ENCODE data around the gene GRIN2B.

Gene GRIN2B

DNA sequence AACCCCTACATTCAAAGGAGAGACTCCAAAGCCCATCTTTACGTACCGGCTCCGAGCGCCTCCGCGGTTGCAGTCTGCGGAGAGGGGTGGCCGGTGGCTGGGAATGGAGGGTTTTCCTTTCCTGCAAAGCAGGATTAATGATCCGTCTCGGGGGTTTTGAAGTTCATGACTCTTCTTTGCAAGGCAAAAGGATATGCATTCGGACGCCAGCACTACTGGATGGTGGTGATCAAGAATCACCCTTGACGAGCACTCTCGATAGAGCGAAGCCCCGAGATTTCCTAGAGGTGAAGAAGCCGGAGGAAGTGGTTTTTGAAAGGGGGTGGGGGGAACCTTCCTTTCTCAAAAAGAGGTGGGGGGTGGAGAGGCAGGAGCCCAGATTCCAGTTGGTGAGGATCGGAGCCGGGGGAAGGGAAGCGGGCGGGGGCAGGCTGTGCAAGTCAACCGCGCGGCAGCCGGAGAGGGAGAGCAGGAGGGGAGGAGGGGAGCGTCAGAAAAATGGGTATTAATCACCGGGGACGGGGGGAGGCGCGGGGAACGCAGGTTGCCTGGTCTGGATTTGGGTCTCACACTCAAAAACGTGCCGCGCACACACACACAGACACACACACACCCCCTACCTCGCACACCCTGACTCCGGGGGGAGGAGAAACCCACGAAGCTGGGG is at the start of gene GRIN2B:
Gene GRIN2B (minus strand): TSS at position 307 of the 667 bp plus-strand sequence. CDS start 115,394 bp downstream, outside the sequence.
- no peak for DNase-seq

DNA sequence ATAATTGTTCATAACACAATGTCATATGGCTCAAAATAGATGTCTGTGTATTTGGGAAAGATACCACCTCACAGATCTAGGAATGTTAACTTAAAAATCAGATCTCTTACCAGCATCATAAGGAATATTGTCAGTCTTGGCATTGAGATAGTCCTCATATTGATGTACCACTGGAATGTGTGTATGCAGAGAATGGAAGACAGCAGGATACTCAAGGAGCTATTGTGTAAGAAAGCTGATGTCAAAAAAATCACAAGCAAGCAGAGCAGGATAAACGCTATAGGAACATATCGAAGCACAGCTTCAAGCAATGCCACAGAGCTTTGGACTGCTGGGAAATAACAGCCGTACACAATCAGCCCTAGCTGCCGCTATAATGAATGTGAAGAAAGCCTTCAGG is 45.1 kb upstream of the GRIN2B start:
- no peak for DNase-seq

DNA sequence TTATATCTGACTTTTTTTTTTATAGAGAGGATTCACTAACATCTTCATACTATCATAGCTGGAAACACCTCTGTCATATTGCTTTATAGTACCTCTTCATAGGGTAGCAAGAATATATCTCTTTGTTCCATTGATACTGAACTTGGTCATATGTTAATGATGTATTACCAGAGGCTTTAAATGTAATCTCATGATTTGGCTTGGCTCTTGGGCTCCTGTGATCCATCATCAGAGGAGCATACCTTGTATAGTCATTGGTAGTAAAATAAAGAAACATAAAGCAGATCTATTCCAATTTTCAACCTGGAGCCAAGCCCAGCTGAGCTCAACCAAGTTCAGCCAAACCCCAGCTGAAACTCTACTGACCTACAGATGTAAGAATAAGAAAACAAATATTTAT is 43.2 kb upstream of the GRIN2B start:
- no peak for DNase-seq

DNA sequence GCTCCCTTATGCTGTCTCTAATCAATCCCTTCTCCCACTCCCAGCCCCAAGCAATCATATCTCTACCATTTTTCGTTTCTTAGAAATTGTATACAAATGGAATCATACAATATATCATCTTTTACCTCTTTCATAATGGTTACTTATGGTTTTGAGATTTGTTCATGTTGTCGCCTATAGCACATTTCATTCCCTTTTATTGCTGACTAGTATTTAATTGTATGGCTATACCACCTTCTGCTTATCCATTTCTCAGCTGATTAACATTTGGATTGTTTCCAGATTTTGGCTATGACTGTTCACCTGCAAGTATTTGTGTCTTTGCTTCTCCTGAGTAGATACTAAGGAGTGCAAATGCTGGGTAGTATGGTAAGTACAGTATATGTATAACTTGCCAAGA is 36.7 kb upstream of the GRIN2B start:
- DNase-seq = no peak

DNA sequence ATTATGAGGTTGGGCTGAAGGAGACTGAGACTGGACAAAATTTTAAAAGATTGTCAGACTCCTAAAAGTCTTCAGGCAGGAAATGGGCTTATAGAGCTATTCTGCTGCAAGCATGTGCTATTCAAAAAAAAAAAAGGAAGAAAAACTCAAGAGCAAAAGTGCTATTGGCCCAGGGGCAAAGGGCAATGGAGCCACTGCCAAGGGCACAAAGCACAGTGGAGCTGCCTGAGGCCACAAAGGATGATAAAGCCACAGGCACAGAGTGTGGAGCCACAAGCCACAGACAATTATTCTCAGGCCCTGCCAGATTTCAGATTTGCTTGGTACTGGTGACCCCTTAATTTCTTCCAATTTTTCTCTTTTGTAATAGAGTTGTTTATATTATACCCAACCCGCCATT is 29.6 kb upstream of the GRIN2B start:
- DNase-seq = no peak

DNA sequence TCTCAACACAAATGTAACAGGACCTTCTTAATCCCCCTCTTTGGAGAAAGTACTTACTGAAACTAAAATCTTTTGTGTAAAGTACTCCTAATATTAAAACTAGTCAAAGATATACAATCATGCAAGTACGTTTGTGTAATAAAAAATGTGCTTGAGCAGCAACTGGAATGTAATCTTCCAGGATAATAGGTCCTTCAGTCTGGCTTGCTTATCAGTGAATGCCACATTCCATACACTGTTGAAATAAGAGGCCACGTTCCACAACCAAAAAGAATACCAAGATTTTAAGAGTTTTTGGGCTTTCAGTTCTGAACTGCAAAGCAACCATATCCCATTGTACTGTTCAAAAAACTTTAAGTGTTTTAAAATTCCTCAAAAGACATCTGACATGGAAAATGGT is 26.2 kb upstream of the GRIN2B start:
- DNase-seq = no peak

DNA sequence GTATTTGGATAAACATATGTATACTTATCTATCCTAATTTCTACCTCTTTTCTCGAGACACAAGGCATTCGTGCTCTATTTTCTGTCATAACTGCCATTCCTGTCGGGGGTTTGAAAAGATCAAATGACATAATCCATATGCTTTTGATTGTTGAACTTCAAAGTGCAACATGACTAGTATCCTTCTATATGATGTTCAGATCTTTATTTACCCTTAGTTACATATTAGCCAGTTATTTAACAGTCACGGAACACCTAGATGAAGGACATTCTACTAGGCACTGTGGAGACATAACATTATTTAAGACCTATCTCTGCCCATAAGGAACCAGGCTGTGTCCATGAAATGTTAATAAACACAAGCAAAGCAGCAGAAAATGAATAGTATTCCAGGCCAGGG is 11.2 kb upstream of the GRIN2B start:
- no peak for DNase-seq

DNA sequence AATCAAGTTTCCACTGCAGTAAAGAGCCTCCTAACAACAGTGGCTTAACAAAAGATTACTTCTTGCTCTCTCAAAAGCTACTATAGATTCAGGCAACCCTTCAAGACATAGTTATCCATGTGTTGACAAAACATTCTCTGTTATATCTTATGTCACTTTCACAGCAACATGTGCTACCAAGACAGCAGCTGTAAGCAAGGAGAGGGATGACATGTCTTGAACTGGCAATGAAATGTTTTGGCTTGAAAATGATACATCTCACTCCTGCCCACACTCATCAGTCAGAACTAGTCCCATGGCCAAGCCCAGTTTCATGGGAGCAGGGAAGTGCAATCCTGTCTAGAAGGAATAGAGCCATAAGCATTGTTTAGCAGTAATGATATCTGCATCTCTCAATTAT is 10.7 kb upstream of the GRIN2B start:
- DNase-seq = no peak

DNA sequence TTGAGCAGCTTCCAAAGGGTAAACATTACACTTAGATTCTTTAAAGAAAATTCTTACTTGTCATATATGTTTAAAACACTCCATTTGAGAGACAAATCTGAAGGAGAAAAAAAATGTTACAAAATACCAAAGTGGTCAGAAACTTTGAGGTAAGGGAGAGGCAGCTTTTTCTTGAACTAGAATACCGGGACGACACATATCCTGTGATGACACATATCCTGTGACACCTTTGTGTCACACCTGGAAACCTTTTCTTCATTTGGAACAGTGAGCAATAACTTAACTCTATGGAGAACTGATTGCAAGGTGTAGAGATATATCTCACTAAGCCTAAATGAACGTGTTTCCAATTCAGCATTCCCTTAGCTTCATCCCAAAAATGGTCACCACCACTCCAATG is 4.6 kb upstream of the GRIN2B start:
- no peak for DNase-seq

DNA sequence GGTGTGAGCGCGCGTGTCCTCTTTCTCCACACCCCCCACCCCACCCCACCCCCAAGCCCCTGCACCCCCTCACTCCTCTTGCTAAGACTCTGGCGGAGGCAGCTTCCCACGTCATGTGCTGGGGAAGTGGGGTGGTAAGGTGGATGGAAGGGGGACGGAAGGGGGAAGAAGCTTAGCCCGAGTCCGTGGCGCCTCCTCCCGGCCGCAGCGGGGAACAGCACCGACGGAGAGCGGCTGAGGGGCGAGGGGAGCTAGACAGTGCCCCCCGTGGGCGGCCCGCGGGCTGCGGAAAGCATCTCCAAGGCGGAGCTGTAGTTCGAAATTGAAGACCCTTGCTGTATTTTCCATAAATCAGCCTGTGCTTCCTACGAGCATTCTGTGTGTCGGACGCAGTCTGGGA is 588 bp upstream of the GRIN2B start:
- DNase-seq = no peak

DNA sequence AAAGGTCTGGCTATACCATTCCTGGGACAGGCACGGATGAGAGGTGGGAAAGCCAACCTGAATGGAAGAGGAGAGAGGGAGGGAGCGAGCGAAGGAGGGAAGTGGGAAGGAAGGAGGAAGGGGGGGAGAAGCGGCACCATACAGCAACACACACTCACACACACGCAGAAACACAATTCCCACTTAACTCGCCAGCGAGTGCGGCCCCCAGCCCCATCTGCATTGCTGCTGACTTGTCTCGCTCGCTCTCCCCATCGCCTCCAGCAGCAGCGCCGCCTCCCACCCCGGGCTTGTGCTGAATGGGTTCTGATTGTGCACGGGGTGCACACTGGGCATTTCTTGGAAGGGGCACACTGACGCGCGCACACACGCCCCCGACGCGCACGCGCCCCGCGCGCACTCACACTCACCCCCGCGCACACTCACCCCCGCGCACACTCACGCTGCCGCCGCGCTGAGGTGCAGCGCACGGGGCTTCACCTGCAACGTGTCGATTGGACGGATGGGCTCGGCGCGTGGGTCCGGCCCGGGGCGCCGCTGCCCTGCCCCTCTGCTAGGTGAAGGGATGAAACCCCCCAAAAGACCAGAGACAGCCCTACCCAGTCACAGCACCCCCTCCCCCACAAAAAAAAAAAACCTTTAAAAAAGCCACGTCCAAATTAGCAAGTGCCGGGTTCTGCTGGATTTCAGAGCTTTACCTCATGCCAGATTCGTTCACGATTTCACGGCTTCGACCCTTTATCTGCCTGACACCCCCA is 685 bp downstream of the GRIN2B start:
- no peak for DNase-seq

DNA sequence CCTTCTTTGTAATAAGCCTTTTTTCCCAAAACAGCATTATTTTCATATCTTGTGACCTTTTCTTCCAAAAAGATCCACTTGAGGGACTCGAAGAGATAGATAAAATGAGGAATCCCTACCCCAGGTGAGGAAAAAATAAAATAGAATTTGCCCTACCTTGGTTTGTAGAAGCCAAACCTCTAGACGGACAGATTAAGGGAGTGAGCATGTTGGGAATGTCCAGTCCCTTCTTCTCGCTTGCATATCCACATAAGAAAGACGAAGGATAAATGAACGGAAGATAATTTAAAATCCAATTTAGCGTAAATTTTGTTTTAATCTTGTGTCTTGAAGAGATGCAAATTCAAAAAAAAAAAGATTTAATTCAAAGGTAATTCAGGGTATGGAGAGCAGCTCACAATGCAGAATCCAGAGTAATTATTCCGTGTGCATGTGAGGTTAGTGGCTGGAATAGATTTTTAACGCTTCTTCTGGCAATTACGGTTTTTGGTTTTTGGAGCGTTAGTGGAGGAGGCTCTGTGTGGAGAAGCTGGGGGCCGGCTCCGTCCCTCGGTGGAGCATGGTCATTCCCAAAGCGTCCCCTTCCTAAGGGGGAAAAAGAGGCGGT is 1.5 kb downstream of the GRIN2B start:
- no peak for DNase-seq

DNA sequence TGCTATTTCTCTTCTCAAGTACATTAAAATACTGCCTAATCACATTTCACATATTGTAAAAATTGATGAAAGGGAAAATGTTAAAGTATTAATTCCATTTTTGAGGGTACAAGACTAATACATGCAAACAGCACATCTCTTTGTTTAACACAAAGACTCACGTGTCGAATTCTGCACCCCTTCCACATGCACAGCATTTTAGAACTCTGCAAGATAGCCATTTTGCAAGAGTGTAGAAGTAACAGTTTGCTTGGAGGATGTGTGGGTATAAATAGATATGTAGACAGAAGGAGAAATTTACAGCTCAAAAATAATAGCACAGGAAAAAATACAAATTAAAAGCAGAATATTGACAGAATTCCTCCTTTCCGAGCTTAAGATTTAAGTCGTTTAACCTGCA is 2.5 kb downstream of the GRIN2B start:
- DNase-seq = no peak

DNA sequence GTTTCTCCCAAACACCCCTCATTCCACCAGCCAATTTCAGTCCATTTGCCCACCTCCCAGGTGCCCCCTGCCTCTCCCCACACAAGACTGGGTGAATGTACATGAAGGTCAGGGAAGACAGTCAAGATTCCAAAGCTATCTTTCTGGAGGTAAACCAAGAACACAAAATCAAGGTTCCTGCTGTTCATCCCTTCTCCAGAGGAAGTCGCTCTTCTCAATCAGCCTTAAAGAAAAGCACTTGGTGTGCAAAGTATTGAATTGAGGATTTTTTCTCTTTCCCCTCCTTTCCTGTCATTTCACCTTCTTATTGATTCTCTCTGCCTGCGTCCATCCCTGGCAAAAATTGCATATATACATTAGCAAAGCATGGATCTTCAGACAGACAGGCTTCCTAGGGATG is 4.5 kb downstream of the GRIN2B start:
- no peak for DNase-seq

DNA sequence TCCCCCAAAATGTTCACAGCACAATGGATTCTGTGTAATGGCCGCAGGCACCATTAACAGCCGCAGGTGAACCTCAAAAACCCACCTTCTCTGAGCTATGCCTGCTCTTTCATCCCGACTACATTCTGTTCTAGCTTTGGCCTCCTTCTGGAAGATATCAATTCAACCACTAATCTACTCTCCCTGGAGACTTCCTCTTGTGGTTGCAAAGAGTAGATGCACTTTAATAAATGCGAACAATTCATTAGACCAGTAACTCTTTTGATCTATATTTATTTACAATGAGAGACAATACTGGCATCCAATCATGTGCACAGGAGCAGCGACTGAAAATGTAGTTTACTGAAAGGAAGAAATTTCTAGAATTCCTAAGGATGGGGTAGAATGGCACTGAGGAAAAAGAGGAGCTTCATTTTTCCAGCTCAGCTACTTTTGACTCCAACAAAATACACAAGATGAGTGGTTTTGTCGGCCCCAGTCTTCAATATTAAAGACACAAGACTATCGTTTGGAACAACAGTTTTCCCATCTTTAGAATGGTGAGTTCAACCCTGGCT is 5.3 kb downstream of the GRIN2B start:
- no peak for DNase-seq

DNA sequence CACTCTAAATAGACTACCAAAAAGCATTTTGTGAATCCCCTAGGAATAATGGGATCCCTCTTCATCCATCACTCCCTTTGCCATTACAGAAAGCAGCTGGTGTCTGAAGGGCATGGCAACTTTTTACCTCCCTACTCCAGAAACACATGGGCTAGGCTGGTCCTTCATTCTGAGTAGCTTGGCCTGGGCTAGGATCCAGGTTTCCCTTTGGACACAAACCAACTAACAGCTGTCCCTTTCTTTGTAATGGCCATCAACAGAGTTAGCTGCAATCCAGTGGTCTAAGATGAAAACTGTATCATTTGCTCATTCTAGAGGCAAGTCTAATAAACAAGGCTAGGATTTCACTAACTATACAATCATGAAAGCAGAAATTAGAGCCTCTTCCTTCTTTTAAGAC is 7.4 kb downstream of the GRIN2B start:
- DNase-seq = no peak

DNA sequence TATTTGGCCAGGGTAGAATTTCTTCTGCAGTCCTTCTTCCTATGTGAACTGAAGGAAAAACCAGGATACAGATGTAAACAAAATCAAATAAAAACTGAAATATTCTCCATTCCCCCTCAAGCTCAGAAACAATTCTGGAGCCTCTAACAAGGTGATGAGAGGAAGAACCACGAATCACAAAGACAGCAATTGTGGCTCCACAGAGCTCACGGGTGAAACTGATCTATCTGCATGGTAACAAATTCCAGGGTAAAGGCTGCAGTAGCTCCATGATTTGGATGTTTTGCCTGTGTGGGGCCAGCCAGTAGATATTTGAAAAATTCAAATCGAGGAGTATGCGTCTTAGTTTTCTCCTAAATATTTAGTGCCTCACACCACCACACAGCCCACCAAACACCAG is 10.6 kb downstream of the GRIN2B start:
- DNase-seq = no peak

DNA sequence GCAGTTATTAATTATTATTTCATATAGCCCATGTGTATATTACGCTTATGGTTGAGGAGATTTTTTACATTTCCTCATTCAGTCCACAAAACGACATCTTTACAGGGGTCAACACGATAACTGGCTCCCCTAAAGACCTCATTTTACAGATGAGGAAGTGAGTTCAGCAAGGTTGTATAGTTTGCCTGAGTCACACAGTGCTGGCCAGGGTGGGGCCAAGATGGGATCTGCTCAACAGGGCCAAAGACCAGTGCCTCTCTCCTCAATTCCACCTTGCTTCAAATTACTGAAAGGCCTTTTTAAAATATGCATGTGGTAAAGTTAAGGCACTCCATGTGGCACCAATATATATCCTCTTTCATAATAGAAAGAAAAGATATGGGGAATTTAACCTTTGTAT is 13.1 kb downstream of the GRIN2B start:
- no peak for DNase-seq

DNA sequence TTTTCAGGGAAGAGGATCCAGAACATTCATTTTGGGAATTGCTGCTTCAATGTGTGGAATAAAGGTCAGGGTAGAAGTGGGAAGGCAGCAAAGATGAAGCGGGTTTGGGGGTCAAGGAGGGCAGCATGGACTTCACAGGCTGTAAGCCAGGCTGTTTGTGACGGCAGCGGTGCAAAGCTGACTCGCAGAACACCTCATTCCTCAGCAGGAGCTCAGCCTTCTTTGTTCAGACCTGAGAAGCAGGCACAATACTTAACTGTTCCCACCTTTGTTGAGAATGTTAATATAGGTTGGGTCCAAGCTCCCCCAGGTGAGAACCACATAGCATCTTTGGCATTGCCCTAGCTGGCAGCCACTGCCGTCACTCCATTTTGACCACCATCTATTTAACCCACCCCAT is 16.7 kb downstream of the GRIN2B start:
- no peak for DNase-seq

DNA sequence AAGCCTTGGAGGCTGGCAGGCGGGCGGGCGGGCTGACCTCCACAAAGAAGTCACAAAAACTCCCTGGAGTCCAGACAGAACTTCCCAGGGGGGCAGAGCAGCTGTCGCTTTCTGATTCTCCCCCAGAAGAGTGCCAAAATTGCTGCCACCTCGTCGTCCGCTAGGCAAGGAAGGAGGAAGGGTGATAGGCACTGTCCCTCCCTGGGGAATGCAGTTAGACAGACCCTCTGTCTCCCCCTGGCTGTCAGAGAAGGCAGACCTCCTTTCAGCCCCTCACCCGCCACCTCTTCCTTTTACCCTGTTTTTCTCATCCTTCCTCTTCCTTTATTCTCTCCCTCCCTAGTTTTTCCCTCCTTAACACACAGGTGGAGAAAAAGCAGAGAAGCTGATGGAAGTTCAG is 18.7 kb downstream of the GRIN2B start:
- DNase-seq = no peak

DNA sequence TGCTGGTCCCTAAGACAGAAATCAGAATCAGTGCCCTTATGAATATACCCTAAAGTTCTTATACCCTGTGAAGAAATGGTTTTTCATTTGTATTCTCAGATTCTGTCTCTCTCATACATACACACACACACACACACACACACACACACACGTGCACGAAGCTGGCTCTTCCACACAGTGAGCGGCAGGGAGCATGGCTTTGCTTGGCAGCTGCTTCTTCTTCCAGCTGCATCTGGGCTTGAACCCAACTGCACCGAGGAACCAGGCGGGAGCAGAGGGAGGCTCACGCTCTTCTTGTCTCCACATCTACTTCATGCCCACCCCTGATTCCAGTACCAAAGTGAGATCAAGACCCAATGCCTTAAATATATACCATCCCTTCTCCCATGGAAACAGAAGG is 19.4 kb downstream of the GRIN2B start:
- DNase-seq = no peak

DNA sequence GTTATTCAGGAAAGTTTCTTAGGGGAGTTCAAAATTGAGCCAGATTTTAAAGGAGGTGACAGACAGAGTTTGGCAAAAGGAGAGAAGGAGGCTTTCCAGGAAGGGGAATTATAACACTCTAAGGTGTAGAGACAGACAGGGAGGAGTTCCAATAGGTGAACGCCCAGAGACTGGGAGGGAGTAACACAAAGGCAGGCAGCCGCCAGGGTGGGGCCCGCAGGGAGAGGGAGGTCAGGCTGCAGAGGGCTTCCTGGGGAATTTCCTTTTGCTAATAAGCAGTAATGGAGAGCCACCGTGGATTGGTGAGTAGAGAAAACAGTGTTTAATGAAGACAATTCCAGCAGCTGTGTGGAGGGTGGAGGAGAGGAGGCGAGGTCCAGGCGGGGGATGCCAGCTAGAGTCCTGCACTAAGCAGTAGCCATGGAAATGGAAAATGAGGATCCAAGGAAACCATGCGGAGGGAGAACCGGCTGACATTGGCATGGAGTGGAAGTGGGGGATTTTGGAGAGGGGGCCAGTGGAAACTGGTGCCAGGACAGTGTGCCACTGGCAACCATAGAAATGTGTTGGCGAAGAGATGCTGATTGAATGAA is 22.2 kb downstream of the GRIN2B start:
- DNase-seq = no peak

DNA sequence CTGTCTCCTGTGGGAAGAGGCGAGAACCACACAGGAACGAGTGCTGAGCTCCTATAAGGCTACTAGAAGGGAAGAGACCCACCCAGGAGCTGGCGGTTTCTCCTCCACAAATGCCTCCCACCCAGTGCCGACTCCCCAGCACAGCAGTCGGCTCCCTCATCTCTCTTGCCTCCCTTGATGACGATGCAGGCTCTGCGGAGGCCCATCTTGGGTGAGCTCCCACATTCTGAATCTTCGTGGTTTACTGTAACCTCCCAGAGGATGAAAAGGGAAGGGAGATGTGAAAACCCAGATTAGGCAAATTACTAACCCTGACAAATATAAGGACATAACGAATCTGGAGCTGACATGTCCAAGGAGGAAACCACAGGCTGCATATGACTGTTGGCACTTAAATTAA is 23.8 kb downstream of the GRIN2B start:
- DNase-seq = no peak
